HG02623 (cell line): ENCODE results near the gene CYP24A1.

Experiments used
- ATAC-seq: cut with Tn5 transposase; IDR thresholded peaks from one replicate; pipeline ENCODE4 v1.9.1; 2021; ENCODE audit warnings: moderate library complexity; ENCODE audit not compliant: unreplicated experiment

The CYP24A1 gene

DNA sequence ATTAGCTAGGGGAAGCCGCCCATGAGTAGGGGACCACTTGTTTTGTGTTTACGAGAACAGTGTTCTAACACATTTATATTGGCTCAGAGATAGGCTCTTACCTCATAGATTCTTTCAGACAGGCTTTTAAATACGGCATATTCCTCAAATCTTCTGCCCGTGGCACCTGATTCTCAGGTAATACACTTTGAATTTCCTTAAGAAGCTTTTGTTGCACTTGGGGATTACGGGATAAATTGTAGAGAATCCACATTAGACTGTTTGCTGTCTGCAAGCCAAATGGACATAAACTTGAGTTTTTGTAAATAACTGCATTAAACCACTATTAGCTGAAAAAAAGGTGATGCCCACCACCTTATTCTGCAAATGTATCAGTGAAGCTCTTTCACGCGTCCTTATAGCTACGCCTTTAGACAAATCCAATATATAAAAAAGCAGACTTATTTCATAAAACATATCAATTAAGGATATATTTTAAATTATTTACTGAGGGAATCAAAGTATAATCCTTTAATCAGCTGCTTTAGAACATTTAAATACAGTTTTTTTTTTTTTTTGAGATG, 14.8 kb downstream of the CYP24A1 start:
- no peak for ATAC-seq

DNA sequence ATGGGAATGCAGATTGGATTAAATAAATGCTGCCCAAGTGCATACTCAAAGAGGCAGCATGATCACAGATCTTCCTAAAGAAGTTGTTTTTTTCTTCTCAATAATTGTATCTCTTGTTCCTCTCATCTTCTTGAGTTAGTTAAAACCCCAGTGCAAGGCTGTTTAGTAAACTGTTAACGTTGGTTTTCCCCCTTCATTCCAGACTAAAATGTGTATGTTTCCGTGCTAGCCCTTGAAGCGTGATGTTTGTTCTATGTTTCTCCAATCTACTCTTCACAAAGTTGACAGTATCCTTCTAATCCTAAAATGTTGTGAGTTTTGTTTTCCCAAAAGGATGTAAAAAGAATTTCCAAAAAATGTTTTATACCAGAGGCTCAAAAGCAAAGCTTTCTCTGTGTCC, 15.6 kb downstream of the CYP24A1 start:
- no peak for ATAC-seq

DNA sequence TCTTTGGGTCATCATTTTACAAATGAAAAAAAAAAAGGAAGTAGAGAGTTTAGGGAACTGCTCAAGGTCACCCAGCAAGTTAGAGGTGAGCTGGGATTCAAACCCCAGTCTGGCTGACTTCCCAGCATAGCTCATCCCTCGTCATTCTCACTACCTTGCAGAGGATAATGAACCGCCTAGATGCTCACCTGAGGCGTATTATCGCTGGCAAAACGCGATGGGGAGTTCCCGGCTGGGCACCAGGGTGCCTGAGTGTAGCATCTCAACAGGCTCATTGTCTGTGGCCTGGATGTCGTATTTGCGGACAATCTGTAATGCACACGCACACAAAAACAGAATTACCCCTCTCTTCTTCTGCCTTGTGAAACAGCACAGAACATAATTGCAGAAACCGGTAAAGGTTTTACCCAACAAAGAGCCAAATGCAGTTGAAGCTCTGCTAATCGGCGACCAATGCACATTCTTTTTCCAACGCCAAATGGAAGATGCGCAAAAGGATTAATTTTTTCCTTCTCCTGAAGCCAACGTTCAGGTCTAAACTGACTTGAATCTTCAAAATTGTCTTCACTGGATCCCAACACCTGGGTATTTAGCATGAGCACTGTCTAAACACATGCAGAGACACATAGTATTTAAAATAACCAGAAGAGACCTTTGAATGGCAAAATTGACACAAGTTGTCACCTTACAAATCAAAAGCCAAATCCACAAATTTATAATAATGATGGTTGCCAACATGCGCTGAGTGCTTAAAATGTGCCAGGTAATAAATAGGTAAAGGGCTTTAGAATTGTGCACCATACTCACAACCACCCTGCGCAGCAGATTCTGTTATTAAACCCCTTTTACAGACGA, 16.6 kb downstream of the CYP24A1 start:
- ATAC-seq, result no peak

DNA sequence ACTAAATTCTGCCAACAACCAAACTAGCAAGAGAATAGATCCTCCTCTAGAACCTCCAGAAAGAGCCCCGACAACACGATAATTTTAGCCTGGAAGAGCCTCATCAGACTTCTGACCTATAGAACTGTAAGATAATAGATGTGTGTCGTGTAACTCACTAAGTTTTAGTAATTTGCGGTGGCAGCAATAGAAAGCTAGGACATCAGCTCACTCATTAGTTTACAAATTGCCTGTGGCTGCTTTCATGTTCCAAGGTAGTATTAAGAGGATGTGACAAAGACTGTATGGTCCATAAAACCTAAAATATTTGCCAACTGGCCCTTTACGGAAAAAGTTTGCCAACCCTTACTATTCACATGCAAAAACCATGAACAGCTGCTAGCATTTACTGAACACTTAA, 17.3 kb downstream of the CYP24A1 start:
- no peak for ATAC-seq

DNA sequence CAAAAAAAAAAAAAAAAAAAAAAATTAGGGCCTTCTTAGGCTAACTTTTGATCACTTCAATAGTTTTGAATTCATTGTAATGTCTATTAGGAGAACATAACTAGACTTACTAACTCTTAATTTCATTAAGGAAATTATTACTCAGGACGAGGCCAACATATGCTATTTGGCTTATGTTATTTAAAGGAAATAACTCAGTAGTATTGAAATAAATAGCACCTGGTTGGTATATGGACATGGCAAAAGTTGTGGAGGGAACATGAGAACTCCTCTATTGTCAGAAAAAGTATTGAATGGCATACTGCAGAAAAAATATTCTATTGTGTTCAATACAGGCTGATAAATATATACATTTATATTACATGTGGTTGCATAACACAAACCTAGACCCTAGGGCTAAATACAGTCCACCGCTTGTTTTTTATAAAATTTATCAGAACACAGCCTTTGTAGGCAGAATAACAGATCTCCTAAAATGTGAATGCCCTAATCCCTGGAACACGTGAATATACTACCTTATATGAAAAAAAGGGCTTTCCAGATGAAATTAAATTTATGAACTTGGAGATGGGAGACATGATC, 18.0 kb downstream of the CYP24A1 start:
- no peak for ATAC-seq

DNA sequence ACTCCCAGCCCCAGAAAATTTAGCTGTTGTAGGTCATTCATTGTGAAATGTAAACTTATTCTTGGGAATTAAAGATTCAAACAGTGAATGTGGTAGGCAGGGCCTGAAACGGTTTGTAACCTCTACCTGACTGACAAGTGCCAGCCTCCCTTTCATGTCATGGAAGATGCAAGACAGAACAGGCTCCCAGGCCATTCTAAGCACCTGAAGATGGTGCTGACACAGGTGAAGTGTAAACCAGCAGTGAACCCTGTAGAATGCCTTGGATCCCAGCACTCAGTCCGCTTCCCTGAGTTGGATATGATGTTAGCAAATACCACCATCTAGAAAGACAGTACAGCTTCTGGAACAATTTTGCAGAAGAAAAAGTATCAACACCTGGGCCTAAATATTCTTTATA, 19.3 kb downstream of the CYP24A1 start:
- no peak for ATAC-seq

DNA sequence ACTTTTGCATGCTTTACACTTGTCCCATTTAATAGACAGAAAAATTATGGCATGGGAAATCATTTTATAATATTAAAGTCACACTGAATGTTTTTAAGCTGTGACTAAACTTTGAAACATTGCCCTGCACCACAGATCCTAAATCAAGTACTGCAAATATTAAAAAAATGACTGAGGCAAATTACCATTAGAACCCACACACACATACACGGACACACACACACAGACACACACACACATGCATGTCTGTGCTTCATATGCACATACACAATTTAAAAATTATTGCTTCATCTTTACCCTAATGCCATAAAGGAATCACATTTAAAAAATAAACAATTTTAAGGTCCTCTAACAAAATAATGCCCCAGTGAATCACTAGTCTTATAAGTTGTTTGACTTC, 19.9 kb downstream of the CYP24A1 start:
- ATAC-seq, result no peak

DNA sequence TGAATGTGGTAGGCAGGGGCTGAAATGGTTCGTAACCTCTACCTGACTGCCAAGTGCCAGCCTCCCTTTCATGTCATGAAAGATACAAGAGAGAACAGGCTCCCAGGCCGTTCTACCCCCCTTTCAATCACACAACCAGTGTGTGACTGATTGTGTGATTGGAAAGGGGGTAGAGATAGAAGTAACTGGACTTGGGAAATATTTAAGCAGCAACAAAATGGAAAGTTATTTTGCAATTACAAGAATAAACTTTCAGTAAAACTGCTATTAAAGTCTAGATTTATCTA, 20.8 kb downstream of the CYP24A1 start:
- ATAC-seq, result no peak

DNA sequence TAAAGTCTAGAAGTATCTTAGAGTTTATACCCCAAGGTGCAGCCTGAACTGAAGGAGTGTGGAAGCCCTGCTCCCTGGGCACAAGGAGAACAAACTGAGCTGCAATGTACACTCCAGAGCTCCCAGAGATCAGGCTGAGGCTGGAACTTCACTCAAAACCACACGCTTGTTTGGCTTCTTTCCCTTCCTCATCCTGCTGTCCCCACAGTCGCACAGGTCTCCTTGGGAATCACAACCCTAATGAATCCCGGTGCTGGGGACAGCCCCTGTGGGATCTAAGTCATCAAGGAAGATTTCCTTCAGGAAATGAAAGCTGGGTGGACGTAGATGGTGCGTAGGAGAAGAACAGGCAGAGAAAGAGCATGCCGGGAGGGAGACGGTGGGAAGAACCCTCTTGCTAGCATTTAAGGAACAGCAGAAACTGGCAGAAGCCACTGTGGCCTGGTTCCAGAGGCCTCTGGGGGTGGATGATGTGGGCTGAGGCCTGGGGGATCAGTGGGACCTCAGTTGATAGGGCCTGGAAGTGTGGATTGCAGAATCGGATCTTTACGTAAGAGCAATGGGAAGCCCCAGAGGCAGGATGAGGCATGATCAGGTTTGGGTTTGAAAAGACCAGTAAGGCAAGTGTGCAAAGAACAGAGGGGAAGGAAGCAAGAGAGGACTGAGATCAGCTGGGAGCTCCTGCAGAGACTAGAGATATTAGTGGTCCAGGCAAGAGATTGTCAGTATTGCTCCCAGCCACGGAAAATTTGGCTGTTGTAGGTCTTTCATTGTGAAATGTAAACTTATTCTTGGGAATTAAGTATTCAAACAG, 21.4 kb downstream of the CYP24A1 start:
- ATAC-seq, result no peak

DNA sequence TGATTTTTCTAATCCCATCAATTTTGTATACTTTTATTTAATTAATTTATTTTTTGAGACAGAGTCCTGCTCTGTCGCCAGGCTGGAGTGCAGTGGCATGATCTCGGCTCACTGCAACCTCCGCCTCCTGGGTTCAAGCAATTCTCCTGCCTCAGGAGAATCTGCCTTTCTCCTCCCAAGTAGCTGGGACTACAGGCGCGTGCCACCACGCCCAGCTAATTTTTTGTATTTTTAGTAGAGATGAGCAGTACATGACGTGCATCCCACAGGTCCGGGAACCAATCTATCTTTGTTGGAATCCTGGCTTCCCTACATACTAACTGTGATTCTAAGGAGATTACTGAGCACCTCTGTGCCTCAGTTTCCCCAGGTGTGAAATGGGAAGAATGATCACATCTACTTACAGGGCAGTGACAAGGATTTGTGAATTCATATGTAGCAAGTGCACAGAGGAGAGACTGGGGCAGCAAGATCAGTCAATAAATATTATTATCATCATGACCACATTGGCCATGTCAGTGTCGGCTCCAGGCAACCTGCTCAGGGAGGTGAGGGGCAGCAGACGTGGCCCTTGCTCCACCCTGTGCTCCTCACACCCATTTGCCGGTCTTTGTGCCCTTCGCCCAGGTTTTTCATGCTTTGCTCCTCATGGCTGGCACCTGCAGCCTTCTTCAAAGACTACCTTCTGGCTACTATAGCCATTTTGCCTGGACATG, 22.1 kb downstream of the CYP24A1 start:
- ATAC-seq, result no peak

DNA sequence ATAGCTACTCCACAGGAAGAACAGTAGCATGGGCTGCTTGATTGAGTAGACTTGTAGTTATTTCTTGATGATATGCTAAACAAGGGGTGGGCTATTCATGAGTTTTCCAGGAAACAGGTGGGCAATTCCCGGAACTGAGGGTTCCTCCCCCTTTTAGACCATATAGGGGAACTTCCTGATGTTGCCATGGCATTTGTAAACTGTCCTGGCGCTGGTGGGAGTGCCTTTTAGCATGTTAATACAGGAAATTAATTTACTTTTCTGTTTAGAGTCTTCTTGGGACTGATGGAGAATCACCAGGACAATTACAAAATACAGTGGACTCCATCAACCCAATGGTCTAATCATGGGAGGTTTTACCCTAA, 22.7 kb downstream of the CYP24A1 start:
- ATAC-seq, result no peak

DNA sequence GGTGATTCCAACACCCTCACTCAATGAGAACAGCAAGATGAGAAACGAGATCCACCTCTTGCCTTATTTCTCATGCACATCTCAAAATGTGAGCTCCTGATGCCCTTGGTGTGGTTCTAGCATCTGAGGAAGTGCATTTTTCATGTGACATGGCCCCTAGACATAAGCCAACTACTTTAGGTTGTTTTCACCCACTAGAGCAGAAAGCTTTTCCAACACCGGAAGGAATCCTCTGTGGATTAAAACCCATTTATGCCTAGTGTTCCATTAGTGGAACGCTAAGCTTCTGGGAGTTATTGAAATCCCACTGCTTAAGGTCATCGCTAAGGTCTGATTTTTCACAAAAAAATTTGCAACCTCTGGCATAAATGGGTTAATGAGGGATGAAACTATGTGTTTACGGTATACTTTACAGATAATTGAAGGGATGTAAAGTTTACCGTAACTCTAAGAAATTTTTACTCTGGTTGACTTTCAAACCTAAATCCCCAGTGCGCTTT, 24.0 kb downstream of the CYP24A1 start:
- no peak for ATAC-seq

DNA sequence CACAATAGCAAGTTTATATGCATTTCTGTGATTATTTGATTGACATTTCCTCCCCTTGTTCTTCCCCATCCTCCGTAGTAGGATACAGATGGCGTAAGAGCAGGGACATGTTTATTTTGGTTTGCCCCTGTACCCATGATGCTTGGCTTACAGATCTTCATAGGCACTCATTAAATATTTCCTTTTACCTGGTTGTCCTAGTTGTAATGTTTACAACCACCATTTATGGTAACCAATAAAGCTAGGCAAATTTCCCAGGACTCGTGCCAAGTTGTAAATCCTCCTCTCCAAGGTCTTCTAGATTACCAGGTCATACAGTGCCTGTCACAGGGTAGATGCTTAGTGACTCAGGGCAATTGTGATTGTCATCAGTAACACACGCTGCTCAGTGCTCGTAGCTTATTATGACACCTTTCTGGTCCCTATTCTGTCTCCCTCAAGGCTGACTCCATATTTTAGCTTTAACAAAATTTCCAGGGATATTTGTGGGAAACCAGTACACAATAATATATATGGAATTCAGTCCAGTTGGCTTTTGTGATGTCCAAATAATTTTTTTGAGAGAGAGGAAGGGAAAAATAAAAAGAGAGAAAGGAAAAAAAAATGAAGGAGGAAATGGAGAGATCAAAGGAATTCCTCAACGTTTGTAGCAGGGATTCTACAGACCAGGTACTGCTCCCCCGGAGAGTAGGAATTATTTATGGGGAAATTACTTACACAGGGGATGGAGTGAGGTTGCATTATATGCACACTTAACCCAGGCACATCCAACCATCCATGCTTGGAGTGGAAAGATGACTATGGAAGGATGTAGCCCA, 24.6 kb downstream of the CYP24A1 start:
- ATAC-seq, result no peak

DNA sequence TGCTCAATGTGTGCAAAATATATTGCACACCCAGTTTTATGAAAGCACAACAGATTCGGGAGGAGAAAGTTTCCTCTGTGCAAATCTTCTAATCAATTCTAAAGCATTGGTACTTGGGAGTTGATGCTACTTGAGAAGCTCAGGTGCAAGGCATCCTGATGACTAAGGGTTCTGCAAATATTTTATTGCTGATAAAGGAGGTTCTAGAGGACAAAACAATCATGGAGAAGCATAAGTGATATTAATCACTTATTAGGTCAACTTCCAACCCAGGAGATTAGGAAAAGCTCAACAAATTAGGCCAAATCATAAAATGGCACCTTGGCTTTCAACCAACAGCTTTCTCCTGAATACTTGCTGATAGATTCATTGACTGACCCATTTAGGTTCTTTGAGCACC, 27.1 kb downstream of the CYP24A1 start:
- no peak for ATAC-seq

DNA sequence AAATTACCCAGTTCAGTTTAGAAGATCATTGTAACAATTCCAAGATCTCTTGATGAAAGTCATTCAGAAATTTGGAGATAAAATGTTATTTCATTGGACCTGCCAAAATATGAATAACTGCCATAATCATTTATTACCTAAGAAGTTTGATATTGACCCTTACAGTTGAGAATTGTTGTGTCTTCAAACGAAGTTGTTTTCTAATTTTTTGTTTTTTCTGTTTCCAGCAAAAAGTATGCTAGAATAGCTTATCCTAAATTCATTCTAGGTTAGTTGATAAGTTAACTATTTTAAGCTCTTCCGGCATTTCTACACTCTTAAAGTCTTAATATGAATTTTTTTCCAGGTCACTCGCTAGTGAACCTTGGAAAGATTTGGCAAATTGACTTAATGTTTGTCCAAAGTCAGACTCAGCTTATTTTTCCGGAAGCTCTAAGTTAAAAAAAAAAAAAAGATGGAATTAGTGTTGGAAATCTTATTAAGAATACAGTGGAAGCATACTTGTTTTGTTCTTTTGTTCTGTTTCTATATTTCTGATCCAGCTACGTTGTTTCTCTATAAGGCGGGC, 28.9 kb downstream of the CYP24A1 start:
- ATAC-seq, result no peak

DNA sequence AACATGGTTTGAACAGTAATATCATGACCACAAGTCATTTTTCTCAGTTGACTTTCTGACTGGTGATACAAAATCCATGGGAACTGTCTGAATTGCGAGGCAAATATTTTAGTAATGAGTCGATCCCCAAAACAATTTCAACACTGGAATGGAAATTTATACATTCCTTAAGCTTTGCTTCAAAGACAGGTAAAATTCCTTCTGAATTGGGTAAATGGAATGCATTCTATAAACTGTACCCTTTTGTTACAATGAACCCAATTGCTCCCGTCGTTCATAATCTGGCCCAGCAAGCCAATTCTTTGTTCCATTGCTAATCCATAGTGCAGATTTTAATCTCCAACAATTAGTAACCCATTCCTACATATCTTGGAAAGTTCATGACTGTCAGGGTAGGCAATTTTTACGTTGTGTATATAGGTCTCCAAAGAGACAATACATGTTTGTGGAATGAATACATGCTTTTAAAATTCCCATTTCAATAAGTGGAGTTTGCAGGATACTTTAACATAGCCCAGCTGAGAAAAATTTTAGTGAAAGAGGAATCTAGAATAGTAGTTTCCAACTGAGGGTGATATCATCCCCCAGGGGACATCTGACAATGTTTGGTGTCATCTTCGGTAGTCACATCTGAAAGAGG, 32.7 kb downstream of the CYP24A1 start:
- ATAC-seq, result no peak

DNA sequence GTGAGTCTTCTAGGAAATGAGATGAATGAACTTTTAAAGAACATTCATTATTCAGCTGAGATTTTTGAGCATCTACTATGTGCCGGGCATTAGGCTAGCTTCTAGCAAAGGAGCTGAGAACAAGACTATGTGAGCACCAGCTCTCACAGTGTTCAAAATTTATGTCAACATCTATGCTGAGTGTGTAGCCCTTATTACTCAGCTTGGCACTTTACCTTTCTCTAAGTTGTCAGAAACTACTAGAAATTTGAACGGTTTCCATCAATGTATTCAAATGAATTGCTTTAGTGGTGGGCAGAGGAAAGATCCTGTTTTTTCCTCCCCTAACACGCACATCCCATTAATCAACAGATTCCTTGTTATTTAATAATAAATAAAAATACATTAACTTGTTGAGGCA, 33.3 kb downstream of the CYP24A1 start:
- no peak for ATAC-seq

DNA sequence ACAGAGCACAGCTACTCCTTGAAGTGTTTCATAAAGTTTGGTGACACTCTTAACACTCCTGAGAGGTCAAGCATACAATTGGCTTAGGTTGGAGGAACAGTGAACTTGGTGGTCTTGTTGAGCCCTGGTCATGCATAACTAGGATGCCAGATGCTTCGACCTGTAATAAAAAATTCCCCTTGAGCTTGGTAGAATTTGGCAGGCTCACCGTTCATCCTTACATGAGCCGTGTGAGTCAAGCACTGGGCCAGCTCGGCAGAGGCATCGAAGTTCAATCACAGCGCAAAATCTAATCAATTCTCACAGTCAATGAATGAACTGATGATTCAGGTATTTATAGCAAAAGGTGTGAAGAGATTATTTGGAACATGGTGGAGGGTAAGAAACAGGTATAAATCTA, 33.7 kb downstream of the CYP24A1 start:
- ATAC-seq, result no peak

DNA sequence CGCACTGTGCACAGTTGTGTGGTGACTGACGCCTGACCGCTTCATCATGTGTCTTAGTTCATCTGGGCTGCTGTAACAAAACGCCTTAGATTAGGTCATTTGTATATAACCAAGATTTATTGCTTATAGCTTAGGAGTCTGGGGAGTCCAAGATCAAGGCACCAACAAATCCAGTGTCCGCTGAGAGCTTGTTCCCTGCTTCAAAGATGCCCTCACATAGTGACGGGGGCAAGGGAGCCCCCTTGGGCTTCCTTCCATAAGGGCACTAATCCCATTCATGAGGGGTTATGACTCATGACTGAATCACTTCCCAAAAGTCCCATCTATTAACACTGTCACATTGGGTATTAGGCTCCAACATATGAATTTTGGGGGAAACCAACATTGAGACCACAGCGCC, 34.6 kb downstream of the CYP24A1 start:
- no peak for ATAC-seq
